Dedifferentiated amniotic fluid mesenchymal stem cell (primary cell): Measurements from ENCODE around the gene MAST1.
A peak's percentile ranks its signal among the peaks of the same experiment; 100 is the strongest.
"Not testable (repeated sequence)": the region's sequence is repeated elsewhere in the genome, so short reads cannot be mapped to it uniquely, and the experiment has no call there.

Source experiments
- DNase-seq: peaks from one replicate; pipeline ENCODE4 v3.0.0-alpha.2; 2016; ENCODE audit errors: extremely low spot score

MAST1 gene

GRCh38 chr19:12872255-12872654 is 33.9 kb downstream of the MAST1 start:
- DNase-seq = no peak

- no peak for DNase-seq
Observed at GRCh38 chr19:12872941-12873890, 34.9 kb downstream of the MAST1 start.

GRCh38 chr19:12873891-12874745 is 35.8 kb downstream of the MAST1 start:
- DNase-seq = no peak

- DNase-seq = no peak
Observed at GRCh38 chr19:12875086-12875485, 36.8 kb downstream of the MAST1 start.

DNA sequence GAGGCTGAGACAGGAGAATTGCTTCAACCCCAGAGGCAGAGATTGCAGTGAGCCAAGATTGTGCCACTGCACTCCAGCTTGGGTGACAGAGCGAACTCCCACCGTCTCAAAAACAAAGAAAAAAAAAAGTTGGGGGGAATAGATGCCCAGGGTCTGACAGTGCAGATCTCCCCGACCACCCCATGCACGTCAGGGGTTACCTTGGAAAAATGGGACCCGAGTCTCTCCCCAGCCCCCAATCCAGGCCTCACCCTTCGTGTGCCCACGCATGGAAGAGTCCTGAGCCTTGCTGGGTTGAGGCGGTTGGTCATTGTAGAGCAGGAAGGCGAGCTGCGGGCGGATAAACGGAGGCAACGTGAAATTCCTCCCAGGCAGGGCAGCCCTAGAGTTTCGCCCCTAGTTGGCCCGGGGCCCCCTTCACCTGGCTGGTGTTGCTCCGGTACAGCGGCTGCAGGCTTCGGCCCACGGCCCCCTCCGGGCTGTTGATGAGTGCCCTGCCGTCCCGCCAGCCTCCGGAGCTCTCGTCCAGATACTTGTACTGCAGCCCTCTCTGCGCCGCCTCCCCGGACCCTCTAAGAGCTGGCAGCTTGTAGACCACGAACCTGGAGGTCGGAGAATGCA is 42.3 kb downstream of the MAST1 start:
- DNase-seq = no peak

DNA sequence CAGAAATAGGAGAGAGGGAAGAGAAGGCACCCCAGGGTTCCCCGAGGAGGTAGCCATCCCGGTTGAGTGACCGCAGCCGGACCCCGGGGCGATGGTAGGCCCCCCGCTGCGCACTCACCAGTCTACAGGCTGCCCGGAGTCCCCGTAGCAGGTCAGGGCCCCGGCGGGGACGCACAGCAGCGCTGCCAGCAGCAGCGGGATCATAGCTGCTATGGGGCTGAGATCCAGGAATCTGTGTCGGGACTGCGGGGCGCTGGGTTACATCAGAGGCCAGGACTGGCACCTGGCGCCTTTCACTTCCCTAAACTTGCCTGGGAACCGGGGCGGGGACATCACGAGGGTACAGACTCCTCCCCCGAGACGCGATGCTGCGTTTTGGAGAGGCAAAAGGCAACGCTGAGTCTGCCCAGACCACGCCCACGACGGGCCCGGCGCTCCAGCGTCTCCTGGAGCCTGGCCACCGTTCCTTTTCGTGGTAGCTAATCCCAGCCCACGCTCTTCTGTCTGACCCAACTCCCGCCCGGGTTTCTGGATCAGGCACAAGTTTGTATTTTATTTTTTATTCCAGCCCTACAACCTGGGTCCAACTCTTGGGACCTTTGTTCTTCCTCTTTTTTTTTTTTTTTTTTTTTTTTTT is 43.0 kb downstream of the MAST1 start, which contains the start of gene DNASE2:
Gene DNASE2, minus strand, starts transcription at position 278 of the 637 bp plus-strand sequence. Its CDS starts 74 bp downstream, at position 204.
- peak; percentile 92 for DNase-seq

DNA sequence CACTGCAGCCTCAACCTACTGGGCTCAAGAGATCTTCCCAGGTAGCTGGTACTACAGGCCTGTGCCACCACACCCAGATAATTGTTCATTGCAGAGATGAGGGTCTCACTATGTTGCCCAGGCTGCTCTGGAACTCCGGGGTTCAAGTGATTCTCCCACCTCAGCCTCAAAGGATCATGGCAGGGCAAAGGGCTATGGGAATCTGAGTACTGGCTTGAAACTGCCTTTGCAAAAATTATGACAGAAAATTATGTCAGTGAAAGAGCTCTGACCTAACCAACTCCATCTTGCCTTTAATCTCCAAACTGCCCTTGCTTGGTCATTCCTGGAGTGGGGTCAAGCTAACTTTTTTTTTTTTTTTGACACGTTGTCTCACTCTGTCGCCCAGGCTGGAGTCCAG is 44.3 kb downstream of the MAST1 start:
- DNase-seq = no peak

- no peak for DNase-seq
Observed at GRCh38 chr19:12884202-12884601, 45.9 kb downstream of the MAST1 start.

DNA sequence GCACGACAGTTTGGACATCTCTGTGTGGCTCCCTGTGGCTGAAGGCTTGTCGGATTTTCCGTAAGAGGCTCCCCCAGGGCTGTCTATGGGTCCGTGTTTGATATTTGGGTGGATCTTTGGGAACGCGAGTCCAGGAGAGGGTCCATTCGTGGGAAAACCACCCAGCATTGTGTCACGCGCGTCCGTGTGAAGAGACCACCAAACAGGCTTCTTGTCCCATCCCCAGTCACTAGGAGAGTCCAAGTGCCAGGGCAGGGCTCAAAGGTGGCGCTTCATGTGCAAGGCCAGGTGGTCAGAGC is 46.3 kb downstream of the MAST1 start:
- no peak for DNase-seq

DNA sequence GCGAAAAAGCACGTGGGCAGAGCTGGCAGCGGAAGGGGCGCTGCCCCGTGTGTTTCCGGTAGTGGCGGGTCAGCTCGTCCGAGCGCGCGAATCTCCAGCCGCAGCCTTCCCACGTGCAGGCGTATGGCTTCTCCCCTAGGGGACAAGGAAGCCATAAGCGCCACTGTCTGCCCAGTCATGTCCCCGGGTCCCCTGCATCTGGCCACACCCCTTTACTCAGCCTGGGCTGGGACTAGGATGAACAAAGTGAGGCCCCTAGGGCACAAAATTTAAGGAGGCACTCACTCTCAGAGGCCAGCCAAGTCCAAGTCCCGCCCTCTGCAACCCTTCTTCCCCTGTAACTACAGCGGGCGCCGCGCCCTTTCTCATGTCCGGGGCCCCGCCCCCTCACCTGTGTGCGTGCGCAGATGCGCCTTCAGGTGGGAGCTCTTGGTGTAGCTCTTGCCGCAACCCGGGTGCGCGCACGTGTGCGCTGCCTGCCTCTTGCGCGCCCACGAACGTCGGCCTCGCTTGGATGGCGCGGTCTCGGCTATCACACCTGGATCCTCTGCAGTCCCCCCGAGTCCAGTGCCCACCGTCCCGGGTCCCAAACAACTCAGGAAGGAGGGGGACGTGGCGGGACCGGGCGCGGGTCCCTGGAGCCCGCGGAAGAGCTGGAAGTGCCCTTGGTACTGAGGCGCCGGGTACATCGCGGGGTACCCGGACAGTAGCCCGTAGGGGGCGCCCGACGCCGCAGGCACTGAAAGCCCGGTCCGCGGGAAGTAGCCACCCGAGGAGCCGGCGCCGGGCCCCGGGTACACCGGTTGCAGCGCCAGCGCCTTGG is 46.8 kb downstream of the MAST1 start:
- no peak for DNase-seq

GRCh38 chr19:12885749-12886650 is 47.7 kb downstream of the MAST1 start:
- no peak for DNase-seq

DNA sequence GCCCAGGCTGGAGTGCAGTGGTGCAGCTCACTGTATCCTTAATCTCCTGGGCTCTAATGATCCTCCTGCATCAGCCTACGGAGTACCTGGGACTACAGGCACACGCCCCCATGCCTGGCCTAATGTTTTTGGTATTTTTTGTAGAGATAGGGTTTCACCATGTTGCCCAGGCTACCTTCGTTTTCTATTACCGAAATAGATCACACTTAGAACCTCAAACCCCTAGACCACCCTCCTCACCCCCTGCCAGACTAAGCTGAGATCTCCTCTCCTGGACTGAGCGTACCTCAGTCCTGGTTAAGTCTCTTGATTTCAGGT is 48.3 kb downstream of the MAST1 start:
- no peak for DNase-seq

DNA sequence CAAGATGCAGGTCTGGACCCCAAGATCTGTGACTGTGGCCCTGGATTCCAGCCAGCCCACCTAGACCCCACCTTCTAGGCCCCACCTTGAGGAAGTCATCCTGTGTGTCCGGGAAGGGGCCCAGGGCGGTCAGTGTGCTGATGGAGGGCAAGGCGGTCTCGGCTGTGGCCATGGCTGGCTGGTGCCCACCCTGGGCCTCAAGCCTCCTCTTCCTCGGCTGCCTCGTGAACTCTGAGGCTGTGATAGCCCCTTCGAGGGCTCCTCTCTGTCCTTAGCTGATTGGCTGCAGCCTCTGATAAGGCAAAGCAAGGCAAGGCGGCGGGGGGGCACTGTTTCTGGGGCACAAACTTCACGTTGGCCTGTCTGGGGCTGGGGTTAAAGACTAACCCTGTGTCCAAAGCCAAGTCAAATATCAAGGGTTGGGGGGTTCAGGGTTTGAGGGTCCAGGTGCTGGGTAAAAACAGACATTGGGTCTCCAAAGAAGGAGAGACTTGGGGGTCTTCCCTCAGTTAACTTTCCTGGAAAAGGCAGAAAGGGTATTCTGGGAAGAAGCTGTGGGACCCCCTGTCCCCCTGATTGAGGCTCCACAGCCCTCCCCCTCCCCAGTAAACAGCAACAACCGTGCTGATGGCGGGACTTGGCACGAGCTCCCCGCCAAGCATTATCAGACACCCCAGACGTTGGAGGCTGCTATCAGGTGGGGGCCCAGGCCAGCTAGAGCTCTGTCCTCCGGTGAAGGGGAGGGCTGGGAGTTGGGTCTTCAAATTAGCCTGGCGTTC is 48.8 kb downstream of the MAST1 start, which contains the start of gene KLF1:
Gene KLF1, minus strand, starts transcription at position 233 of the 779 bp plus-strand sequence. Its CDS starts 61 bp downstream, at position 172.
- DNase-seq = no peak

DNA sequence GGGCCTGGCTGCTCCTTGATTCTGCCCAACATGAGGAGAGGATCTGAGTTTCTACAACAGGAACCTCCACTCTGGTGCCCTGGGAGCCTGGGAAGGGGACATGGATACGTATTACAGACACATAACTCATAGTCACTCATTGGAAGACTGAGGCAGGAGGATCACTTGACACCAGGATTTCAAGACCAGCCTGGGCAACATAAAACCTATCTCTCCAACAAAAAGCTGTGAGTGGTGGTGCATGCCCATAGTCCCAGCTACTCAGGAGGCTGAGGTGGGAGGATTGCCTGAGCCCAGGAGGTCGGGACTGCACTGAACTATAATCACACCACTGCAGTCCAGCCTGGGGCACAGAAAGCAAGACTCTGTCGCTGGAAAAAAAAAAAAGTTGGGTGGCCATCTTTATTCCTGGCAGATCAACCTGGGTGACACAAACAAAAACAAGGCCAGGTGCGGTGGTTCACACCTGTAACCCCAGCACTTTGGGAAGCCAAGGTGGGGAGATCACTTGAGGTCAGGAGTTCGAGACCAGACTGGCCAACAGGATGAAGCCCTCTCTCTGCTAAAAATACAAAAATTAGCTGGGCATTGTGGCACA is 49.8 kb downstream of the MAST1 start:
- DNase-seq = no peak

DNA sequence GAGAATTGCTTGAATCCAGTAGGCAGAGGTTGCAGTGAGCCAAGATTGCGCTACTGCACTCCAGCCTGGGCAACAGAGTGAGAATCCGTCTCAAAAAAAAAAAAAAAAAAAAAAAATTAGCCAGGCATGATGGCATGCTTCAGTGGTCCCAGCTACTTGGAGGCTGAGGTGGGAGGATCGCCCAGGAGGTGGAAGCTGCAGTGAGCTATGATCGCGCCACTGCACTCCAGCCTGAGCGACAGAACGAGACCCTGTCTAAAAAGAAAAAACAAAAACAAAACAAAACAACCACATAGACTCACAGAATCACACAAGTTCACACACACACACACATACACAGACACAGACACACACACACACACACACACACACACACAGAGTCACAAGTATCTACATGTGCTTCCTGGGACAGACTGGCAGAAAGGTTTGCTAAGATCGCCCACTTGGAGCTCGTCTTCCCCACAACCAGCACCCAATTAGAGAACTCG is 52.0 kb downstream of the MAST1 start:
- not testable (repeated sequence) for DNase-seq

GRCh38 chr19:12890787-12891552 is 52.7 kb downstream of the MAST1 start, which contains the start of gene GCDH:
GCDH (plus strand) TSS chr19:12891160; CDS start chr19:12891305, 145 bp downstream.
- peak; percentile 99 for DNase-seq

DNA sequence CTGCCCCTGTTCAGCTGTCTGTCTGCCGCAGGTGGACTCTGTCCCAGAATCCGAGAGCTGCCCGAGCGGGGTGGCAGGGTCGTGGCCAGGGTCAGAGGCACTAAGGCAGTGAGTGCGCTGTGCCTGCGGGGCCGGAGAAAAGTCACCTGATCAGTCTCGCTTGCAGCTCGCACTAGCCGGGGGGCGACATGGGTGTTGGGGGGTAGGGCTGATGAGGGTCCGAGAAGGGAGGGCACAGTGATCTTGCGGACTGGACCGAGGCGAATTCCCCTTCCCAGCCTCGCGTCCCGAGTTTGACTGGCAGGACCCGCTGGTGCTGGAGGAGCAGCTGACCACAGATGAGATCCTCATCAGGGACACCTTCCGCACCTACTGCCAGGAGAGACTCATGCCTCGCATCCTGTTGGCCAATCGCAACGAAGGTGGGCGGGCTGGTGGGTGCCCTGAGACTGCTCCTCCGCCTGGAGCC is 53.3 kb downstream of the MAST1 start:
- DNase-seq = no peak
